ENCODE data around the gene KCND3.

DNA sequence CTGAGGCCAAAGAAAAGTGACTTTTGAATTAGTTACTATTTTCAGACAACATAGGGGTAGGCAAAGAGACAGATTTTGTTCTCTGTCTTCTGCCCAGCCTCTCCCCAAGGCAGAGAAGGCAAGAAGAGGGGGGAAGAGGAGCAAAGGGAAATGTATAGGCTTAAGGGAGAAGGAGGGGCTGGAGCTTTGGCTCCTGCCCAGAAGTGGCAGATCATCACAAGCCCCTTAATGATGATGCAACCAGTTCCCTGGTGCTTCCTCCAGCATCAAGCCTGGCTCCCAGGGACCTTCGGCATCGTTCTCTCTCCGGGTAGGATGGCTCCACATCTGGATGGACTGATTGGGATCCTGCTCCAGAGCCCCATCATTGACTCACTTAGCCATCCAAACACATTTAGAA lies 112.8 kb downstream of the KCND3 start:
- no peak for TF ChIP-seq CTCF (IDR thresholded peaks at IDR 0.05)
- TF ChIP-seq POLR2A (IDR thresholded peaks at IDR 0.05), result no peak
- no peak for TF ChIP-seq EP300 (IDR thresholded peaks at IDR 0.05)

Measured in tibial nerve (tissue), 4 donors.